ENCODE measurements around the gene PSMD3.

Gene PSMD3

GRCh38 chr17:40041196-40041595 is 60.6 kb downstream of the PSMD3 start:
- H3K4me1 ChIP-seq (ENCODE audit: insufficient read depth, low read length) = peaks cover 6% of the 10 kb centered on the region; the same call in 1 of the 2 replicates
- no peak overlapping the region for H3K4me3 ChIP-seq (ENCODE audit: low read length)
- H3K27ac ChIP-seq (ENCODE audit: low read length) = no peak overlapping the region
- no peaks in the 10 kb centered on the region for H3K27me3 ChIP-seq (ENCODE audit: insufficient read depth, low read length)
- no peak overlapping the region for H3K9ac ChIP-seq (ENCODE audit: low read depth, low read length)
- no peaks in the 10 kb centered on the region for H3K9me3 ChIP-seq (ENCODE audit: insufficient read depth, low read depth, low read length)
- peaks cover 13% of the 10 kb centered on the region for H3K36me3 ChIP-seq (ENCODE audit: insufficient read depth, low read depth, low read length)
